Measurements from ENCODE around the gene SHFL. TPM values are rescaled to one million over a fixed set of nuclear protein-coding genes. Genes with fewer than 3 reads are reported as not detected.

The SHFL gene
- total RNA-seq, 1 experiment from 2014 or later = 17.2 TPM

- ATAC-seq = no peak
- H3K4me3 ChIP-seq (ENCODE audit: low read length) = no peak overlapping the region
- no peaks in the 10 kb centered on the region for H3K79me2 ChIP-seq (ENCODE audit: low read length)
- H3F3A ChIP-seq (ENCODE audit: low read length, unreplicated experiment) = no peaks in the 10 kb centered on the region
- H3K4me2 ChIP-seq (ENCODE audit: low read length) = no peak overlapping the region
- H2AFZ ChIP-seq (ENCODE audit: low read length) = no peak overlapping the region
- H3K4me1 ChIP-seq (ENCODE audit: insufficient read depth, low read length) = no peaks in the 10 kb centered on the region
- BruUV-seq (replicated peaks) = no TSS peak
- no peak overlapping the region for H3K9ac ChIP-seq (ENCODE audit: low read length)
- TF ChIP-seq CTCF (conservative IDR thresholded peaks at IDR 0.05; ENCODE audit: low read depth, low read length) (no peak), EZH2 (IDR thresholded peaks at IDR 0.05; ENCODE audit: low read length, unreplicated experiment) (no peak), EZH2phosphoT487 (IDR thresholded peaks at IDR 0.05; ENCODE audit: borderline replicate concordance, low read length) (no peak)
- no peaks in the 10 kb centered on the region for H3K27me3 ChIP-seq (ENCODE audit: low read length)
- H3K9me3 ChIP-seq (ENCODE audit: low read length) = peaks cover 38% of the 10 kb centered on the region
- ChIA-PET CTCF (no interaction called here), POLR2A (ENCODE audit: unreplicated experiment) (no interaction called here)
- DNase-seq = no peak
- H3K9me2 ChIP-seq (replicated peaks; ENCODE audit: low read length) = no peaks in the 10 kb centered on the region
- no peak overlapping the region for H3K27ac ChIP-seq (ENCODE audit: low read length)
- no peaks in the 10 kb centered on the region for H3K36me3 ChIP-seq (ENCODE audit: low read depth, low read length)
- H4K20me1 ChIP-seq (ENCODE audit: low read length) = no peaks in the 10 kb centered on the region
- intact Hi-C loops (cut with micrococcal nuclease) = no loop called here
Measured at GRCh38 chr19:10045371-10045770, 40.7 kb upstream of the SHFL start.

GRCh38 chr19:10049626-10050025 lies 36.5 kb upstream of the SHFL start:
- no peak overlapping the region for H3K4me3 ChIP-seq (ENCODE audit: low read length)
- H3K4me1 ChIP-seq (ENCODE audit: insufficient read depth, low read length) = no peaks in the 10 kb centered on the region
- no peaks in the 10 kb centered on the region for H3K79me2 ChIP-seq (ENCODE audit: low read length)
- no peak overlapping the region for H3K9ac ChIP-seq (ENCODE audit: low read length)
- H4K20me1 ChIP-seq (ENCODE audit: low read length) = no peaks in the 10 kb centered on the region
- BruUV-seq (replicated peaks) = no TSS peak
- no peak overlapping the region for H3K4me2 ChIP-seq (ENCODE audit: low read length)
- H3F3A ChIP-seq (ENCODE audit: low read length, unreplicated experiment) = no peaks in the 10 kb centered on the region
- no peaks in the 10 kb centered on the region for H3K36me3 ChIP-seq (ENCODE audit: low read depth, low read length)
- TF ChIP-seq EZH2 (IDR thresholded peaks at IDR 0.05; ENCODE audit: low read length, unreplicated experiment) (no peak), EZH2phosphoT487 (IDR thresholded peaks at IDR 0.05; ENCODE audit: borderline replicate concordance, low read length) (no peak), CTCF (conservative IDR thresholded peaks at IDR 0.05; ENCODE audit: low read depth, low read length) (no peak)
- ATAC-seq (no peak), DNase-seq (no peak)
- ChIA-PET POLR2A (ENCODE audit: unreplicated experiment) (no interaction called here), CTCF (no interaction called here)
- no peaks in the 10 kb centered on the region for H3K27me3 ChIP-seq (ENCODE audit: low read length)
- intact Hi-C loops (cut with micrococcal nuclease) = no loop called here
- H2AFZ ChIP-seq (ENCODE audit: low read length) = no peak overlapping the region
- H3K9me3 ChIP-seq (ENCODE audit: low read length) = 0 out of 2 replicates have a peak, but pooled peaks cover 3% of the 10 kb centered on the region
- no peak overlapping the region for H3K27ac ChIP-seq (ENCODE audit: low read length)
- H3K9me2 ChIP-seq (replicated peaks; ENCODE audit: low read length) = no peaks in the 10 kb centered on the region

- no peaks in the 10 kb centered on the region for H3K79me2 ChIP-seq (ENCODE audit: low read length)
- no peaks in the 10 kb centered on the region for H3K9me2 ChIP-seq (replicated peaks; ENCODE audit: low read length)
- H3K27me3 ChIP-seq (ENCODE audit: low read length) = peaks cover 3% of the 10 kb centered on the region; the same call in 1 of the 2 replicates
- H3K9me3 ChIP-seq (ENCODE audit: low read length) = no peaks in the 10 kb centered on the region
- TF ChIP-seq EZH2 (IDR thresholded peaks at IDR 0.05; ENCODE audit: low read length, unreplicated experiment) = no peak
- no peak for TF ChIP-seq CTCF (conservative IDR thresholded peaks at IDR 0.05; ENCODE audit: low read depth, low read length)
- TF ChIP-seq EZH2phosphoT487 (IDR thresholded peaks at IDR 0.05; ENCODE audit: borderline replicate concordance, low read length) = no peak
- no peaks in the 10 kb centered on the region for H3K4me1 ChIP-seq (ENCODE audit: insufficient read depth, low read length)
- no peaks in the 10 kb centered on the region for H4K20me1 ChIP-seq (ENCODE audit: low read length)
- no peak overlapping the region for H3K27ac ChIP-seq (ENCODE audit: low read length)
- DNase-seq = no peak
- H3K4me3 ChIP-seq (ENCODE audit: low read length) = no peak overlapping the region
- no peak overlapping the region for H3K4me2 ChIP-seq (ENCODE audit: low read length)
- ChIA-PET CTCF (no interaction called here), POLR2A (ENCODE audit: unreplicated experiment) (no interaction called here)
- BruUV-seq (replicated peaks) = no TSS peak
- no peaks in the 10 kb centered on the region for H3K36me3 ChIP-seq (ENCODE audit: low read depth, low read length)
- H2AFZ ChIP-seq (ENCODE audit: low read length) = no peak overlapping the region
- no peak for ATAC-seq
- H3F3A ChIP-seq (ENCODE audit: low read length, unreplicated experiment) = no peaks in the 10 kb centered on the region
- no peak overlapping the region for H3K9ac ChIP-seq (ENCODE audit: low read length)
- intact Hi-C loops (cut with micrococcal nuclease) = no loop called here
Measured at GRCh38 chr19:10052602-10053360, 33.3 kb upstream of the SHFL start.
